ENCODE data around the gene GMEB2.
"Not testable (repeated sequence)": the region's sequence is repeated elsewhere in the genome, so short reads cannot be mapped to it uniquely, and the experiment has no call there.

The GMEB2 gene

DNA sequence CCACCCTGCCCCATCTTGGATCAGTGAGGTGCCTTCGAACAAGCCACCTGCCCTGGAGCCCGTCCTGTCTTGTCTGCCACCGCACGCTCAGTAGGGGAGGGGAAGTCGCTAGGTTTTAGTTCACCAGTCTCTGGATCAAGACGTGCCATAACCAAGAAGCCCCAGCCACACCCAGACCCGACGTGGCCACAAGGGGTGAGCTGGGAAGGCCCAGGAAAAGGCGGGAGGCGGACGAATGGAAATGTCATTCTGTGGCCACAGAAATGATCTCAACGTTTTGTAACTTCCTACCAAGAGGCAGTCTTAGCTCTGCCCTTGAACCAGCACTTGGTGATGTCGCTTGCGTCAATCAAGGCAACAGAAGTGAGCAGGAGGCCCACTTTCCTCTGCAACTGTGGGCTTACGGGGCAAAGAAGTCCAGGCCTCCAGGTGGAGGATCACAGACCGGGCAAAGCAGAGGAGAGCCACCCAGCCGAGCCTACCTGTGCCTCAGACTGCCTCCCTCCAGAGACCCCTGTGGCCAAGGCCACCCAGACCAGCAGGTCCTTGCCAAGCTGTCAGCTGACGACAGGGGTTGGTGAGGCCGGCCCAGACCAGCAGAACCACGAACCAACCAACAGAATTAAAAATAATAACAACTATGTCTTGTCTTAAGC is 14.5 kb downstream of the GMEB2 start:
- DNase-seq, result no peak

DNA sequence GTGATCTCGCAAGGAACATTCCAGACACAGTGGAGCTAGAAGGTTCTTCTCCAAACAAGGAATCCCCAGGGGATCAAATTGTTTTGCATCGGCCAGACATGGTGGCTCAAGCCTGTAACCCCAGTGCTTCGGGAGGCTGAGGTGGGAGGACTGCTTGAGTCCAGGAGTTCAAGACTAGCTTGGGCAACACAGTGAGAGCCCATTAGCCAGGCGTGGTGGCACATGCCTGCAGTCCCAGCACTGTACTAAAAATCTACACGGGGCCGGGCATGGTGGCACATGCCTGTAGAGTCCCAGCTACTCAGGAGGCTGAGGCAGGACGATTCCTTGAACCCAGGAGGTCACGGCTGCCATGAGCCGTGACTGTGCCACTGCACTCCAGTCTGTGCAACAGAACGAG is 15.3 kb downstream of the GMEB2 start:
- peak; percentile 31 for DNase-seq

DNA sequence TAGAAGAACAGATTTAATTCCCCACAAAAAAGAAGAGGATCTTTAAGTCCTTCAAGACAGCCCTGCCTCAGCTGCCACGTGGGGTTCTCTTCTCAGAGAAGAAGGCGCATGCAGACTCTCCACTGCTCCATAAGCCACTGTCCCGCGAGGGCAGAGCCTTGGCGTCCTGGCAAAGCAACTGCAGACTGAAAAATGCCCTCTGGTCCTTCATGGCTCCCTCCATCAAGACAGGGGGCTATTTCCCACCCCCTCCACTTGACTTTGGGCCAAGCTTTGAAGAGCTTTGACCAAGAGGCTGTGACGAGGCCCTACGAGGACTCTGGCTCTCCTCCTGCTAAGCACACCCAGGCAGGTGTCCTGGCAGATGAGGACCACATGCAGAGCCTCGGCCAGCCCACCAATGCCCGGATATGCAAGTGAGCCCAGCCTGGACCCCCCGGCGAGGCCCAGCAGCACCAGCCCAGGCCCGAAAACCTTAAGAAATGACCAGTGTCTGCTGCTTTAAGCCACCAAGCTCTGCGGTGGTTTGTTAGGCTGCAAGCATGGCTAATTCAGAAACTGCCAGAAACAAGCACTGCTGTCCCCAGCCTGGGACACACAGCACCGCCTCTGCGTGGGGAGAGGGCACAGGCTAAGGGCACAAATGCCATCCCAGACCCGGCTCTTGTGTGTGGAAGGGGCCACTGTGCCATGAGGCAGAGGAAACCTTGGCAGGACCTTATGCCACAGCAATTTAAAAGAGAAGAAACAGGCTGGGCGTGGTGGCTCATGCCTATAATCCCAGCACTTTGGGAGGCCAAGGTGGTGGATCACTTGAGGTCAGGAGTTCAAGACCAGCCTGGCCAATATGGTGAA is 16.1 kb downstream of the GMEB2 start:
- no peak for DNase-seq

DNA sequence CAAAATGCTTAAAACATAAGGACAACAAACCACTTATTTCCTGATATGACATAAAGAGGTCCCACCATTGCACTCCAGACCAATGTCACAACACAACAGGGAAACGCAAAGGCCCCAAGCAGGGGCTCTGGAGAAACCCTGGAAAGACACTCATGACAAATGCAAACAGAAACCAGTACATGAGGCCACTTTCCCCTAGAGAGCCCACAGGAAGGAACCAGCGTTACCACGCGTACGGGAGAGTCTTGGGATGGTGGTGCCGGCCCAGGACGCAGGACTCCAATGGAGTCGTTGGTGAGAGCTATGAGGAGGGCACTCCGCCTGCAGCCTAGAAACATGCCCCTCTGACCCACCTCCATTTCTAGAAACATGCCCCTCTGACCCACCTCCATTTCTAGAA is 20.2 kb downstream of the GMEB2 start:
- no peak for DNase-seq

DNA sequence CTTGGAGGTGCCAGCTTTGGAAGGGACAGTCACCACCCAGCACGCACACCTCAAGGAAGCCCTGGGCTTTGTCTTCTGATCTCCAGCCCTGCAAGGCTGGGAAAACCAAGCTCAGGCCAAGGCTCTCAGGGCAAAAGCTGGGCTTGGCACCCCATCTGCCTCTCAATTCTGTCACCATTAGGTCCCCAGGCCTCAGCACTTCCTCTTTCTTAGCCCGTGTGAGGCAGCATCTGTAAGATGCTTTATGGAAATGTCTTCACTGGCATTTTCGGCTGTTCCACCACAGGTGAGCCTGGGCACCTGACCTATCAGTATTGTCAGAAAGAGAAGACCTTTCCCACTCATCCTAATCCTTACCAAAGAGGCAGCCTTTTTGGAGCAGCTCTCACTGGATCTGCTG is 24.6 kb downstream of the GMEB2 start:
- DNase-seq, result no peak

DNA sequence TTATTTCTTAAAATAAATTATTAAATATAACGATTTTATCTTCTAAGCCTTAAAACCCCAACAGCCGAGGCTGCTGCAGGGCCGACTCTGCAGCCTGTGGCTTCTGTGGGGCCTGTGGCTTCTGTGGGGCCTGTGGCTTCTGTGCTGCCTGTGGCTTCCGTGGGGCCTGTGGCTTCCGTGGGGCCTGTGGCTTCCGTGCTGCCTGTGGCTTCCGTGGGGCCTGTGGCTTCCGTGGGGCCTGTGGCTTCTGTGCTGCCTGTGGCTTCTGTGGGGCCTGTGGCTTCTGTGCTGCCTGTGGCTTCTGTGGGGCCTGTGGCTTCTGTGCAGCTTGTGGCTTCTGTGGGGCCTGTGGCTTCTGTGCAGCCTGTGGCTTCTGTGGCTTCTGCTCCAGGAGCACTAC is 25.2 kb downstream of the GMEB2 start:
- DNase-seq, result not testable (repeated sequence)

DNA sequence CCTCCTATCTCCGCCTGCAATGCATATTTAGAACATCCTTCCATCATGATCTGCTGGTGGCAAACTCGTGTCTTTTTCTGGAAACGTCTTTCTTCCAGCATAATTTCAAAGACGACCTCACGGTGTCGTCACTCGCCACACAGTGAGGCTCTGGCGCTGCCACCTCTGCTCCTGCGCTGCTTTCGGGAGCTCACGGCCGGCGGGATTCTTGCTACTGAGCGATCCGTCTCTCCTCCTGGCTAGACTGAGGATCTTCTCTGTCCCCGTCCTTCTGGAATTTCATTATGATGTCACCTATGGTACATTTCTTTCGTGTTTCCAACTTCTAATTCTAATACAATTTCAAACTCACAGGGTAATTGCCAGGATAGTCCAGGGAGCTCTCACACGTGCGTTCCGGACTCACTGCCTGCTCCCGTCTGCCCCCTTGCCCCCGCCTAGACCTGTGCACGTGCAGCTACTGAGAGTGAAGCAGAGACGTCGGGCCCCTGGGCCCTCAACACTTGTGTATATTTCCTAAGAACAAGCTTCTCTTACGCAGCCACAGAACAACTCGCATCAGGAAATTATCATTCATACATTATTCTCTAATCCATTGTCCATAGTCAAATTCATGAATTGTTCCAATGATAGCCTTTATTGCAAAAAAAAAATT is 27.4 kb downstream of the GMEB2 start:
- DNase-seq, result no peak

DNA sequence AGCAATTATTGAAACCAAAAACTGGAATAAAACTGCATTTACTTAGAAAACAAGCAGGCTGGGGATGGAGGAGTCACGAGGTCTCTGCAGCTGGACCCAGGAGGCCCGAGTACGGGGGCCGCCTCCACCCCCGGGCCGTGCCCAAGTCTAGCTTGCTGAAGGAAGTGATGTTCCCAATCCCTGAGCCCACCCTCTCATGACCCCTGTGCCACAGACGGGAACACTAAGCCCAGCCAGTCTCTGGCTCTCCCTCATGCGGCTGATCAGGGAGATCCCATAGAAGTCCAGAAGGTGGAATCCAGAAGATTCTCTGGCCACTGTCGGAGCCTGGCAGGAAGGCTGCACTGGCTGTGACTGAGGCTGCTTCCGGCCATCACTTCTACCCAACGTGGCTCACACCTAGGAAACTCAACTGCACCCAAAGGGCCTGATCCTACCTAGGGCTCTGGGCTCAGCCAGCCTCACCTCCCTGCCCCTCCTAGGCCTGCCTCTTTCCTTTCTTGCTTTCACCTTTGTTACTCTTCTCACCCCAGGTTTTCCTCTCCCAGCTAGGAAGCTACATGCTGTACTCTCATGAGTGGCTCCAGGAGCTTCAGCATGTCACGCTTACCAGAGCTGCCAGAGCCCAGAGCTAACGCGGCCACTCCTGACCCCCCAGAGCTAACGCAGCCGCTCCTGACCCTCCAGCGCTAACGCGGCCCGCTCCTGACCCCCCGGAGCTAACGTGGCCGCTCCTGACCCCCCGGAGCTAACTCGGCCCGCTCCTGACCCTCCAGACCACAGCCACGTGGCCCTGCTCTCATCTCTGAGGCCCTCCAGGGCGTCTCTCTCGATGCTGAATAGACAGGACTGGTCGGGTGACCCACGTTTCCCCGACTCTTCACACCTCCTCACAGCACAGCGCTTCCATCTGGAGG is 28.2 kb downstream of the GMEB2 start:
- no peak for DNase-seq

DNA sequence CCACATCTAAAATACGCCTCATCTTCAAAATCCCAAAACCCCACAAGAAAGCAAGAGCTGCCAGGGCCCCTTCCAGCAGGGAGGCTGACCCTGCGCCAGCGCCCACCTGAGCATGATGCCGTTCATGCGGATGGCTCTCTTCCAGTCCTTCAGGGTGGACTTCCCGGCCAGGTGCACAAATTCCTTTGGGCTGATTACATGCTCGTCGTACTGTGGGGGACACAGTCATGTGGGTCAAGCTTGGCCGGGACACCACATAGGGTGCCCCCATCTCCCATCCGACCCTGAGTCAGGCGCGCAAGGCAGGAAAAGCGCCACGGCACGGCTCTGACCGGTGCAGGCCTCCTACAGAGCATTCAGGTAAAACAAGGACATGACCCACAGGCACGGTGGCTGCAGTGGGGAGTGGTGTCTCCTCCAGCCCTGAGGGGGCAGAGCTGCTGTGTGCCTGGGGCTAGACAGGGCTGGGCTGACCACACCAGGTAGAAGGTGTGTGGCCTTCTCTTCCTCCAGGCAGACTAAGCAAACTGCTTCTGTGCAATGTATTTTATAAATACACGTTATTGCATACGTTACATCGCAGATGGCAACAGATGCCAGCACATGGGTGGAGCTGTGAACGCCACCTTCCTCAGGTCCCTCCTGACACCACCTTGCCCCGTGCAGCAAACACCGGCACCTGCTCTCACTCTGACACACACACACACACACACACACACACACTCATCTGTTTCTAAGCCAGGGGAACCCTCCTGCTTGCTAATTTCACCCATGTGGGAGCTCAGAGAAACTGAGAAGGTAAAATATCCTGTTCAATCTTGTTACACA is 29.0 kb downstream of the GMEB2 start:
- DNase-seq, result no peak

DNA sequence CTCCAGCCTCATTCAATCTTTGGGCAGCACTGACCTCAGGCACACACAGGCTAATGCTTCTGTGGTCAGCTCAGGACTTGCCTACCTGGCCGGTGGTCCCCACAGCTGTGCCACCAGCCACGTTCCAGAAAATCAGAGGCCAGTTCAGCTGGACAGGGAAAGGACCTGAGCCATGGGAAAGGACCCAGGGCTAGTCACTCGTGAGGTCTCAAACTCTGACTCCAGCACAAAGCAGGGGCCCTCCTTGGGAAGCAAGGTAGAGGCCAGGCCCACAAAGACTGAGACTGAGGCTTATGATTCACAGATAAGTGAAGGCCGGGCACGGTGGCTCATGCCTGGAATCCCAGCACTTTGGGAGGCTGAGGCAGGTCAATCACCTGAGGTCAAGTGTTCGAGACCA is 30.5 kb downstream of the GMEB2 start:
- no peak for DNase-seq

DNA sequence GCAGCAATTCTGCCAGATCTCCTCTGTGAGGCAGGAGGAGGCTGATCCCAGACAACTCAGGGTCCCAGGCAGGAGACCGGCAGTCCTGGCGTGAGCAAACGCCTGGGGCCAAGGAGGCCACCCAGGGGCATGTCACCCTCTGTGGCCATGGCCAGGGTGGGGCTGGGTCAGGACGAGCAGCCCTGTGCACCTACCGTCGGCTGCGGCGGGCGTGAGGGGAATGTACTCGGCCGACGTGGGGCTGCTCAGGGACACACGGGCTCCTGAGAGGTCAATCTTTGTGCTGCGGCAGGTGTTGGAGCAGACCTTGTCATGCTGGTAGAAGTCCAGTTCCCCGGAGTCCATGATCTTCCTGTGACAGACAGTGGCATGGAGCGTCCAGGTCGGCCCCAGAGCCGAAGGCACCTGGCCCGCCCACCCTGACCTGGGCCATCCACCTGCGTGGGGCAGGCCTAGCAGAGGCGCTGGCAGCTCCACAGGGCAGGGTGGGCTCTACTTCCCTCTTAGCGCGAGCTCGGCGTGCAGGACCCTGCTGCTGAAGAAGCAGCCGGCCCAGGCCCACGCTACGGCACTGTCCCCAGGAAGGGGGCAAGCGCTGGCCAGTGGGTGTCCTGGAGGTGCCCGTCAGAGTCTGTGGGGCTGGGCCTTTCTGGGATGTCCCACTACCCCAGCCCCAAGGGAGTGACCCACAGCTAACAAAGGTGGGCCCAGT is 31.3 kb downstream of the GMEB2 start:
- no peak for DNase-seq

DNA sequence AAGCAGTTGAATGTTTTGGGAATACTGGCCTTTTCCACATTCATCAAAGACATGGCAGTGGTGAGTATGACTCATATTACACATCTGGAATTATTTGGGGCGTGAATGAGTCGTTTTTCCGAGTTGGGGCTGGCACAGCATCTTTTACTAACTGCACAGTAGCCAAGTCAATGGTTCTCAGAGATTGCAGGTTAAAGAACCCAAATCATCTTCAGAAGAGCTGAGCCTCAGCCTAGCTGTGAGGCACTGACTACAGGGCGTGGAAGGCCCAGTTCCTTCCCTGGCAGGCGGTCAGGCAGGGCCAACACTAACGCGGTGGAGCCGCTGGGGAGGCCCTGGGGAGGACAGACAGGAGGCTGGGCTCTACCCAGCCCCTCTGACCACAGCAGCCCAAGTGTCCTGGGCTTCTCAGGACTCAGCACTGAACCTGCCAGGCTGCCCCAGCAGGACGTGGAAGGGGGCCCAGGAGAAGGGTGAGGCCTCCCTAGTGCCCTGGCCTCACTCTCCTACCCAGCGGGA is 32.8 kb downstream of the GMEB2 start:
- peak; percentile 52 for DNase-seq

DNA sequence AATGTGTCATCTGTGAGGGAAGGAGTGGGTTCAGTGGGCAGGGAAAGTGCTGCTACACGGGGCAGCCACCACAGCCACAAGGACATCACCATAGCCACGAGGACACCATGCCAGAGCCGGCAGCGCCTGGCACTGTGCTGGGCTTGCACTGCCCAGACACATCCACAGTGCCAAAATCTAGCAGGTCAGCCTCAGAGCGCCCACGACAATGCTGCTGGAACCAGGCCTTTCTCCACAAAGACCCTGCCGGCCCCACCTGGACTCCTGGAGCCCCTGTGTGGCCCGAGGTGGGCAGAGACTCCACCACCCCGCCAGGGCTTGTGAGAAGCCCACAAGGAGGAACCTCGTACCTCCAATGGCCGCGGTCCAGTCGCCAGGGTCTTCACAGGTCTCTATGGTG is 34.2 kb downstream of the GMEB2 start:
- no peak for DNase-seq

DNA sequence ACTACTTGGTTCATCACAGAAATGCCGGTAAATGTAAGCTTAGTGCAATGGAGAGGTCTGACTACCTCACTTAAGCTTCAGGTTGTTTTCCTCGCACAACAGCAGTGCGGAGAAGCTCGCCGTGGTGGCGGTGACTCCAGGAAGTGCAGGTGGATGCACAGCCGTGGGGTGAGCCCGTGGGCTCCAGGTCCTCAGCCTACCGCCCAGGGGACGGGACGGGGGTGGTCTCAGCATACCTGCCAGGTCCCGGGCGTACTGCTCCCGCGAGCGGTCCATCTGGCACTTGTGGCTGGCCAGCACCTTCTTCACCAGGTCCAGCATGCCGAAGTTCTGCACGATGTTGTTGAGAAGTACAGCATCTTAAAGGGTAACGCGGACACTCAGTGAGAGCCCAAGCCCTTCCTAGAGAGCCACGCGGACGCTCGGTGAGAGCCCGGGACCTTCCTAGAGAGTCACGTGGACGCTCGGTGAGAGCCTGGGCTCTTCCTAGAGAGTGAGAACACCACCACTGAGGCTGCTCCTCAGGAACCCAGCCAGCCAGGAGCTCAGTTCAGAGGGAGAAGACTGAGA is 35.0 kb downstream of the GMEB2 start:
- no peak for DNase-seq

DNA sequence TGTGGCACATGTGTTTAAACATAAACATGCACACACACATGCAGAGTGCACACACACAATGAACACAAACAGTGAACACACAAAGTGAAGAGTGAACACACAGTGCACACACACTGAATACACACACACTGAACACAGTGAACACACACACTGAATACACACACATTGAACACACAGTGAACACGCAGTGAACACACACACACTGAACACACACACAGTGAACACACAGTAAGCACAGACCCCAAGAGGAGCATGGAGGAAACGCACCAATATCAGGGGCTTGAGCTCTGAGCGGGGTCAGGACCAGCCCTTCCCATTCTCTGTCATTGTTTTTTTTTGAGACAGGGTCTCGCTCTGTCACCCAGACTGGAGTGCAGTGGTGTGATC is 35.8 kb downstream of the GMEB2 start:
- DNase-seq, result no peak

DNA sequence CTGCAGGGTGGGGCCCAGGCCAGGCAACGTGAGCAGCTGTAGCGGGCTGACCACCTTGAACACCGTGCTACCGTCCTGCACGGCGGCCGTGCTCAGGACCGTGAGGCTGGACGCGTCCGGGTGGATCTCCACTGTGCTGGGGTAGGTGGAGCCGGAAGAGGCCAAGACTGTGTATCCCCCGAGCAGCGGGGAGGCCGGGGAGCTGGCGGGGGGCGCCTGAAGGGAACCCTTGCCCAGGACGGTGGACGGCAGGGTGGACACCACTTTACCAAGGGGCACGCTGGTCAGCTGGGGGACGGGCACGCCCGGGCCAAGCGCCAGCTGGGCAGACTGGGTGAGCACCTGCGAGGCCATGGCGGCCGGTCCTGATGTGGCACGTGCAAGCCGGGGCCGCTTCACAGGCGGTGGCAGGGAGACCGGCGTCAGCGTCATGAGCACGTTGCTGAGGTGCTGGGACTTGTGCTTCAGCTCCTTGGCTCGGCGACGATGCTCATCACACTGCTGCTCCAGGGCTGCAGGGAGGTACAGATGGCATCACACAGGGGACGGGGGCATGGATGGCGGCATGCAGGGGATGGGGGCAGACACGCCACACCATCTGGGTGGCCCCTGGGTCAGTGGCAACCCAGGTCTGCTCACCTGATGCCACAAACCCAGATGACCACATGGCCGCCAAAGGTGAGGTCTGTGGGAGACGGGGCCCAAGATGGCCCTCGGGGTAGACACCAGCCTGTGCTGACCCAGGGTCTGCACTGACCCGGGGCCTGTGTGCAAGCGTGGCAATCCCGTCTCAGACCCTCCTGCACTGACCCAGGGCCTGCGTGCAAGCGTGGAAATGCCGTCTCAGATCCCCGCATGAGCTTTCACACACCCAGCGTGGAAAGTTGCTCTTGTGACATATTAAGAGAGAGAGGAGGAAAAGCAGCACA is 36.4 kb downstream of the GMEB2 start:
- no peak for DNase-seq

DNA sequence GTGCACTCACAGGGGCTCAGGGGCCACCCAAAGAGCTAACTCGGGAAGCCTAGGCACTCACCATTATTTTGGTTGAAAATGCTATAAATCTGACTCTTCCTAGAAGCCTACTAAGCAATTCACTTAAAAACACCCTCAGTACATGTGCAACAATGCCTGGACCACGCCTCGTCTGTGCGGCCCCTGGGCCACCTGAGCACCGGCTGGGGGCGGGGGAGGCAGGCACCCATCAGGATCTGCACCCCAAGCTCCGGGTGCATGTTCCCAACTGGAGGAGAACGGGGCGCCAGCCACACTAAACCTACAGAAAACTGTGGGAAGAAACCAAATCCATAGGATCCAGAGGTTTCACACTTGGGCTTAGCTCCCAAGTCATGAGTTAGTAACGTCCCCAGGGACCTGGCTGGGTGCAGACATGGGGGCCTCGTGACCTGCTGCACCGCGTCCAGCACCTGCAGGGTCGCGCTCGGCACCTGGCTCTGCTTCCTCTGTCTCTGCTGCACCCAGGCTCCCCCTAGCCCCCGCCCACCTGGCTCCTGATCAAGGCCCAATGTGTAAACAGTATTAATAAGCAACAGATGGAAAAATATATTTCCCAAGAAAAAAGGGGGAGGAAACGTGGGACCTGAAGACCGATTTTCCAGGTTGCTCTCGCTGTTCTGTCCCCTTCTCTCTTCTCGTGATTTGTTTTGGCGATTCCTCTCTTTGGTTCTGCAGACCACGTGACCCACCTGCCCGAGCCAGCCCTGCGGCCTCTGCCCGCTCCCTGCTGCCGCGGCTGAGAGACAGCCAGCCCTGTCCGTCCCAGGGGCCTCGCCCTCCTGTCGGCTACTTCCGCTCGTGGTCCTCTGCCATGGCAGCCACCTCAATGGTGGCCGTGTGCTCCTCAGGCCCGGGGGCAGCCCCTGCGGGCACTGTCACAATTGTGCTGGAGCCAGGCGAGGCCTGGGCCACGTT is 37.4 kb downstream of the GMEB2 start:
- no peak for DNase-seq

DNA sequence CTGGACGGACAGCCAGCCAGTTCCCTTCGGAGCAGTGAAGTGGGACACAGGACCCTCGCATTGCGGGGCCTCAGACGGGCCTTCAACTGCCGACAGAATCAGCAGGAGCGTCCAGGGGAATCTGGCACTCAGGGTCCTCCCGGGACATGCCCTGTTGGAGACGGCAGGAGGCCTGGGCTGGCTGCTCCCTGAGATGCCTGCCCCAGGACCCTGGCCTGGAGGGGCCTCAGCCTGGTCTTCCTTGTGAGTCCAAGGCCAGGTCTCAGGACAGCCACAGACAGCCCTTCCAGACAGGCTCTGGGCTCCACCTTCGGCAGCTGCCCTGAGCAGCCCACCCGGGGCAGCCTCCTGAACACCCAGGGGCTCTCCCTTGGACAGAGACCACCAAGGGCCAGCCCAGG is 38.3 kb downstream of the GMEB2 start:
- DNase-seq, result no peak

Measured in fibroblast of skin of scalp (primary cell).